GM18499 (cell line): ENCODE results near the gene CRYZL1.
"Not testable (repeated sequence)": the region's sequence is repeated elsewhere in the genome, so short reads cannot be mapped to it uniquely, and the experiment has no call there.

ENCODE experiments used
- ATAC-seq: cut with Tn5 transposase; IDR thresholded peaks from one replicate; pipeline ENCODE4 v1.9.1; 2021; ENCODE audit warnings: moderate number of reproducible peaks; ENCODE audit not compliant: insufficient read depth, unreplicated experiment

Gene CRYZL1

GRCh38 chr21:33642027-33642895 is 720 bp upstream of the CRYZL1 start, which contains the start of gene ITSN1:
ITSN1 (plus strand) TSS chr21:33642501; CDS start chr21:33718829, 76,328 bp downstream.
- ATAC-seq: peak; percentile 55

- ATAC-seq: no peak
Observed at GRCh38 chr21:33640697-33641351, 717 bp downstream of the CRYZL1 start.

- no peak for ATAC-seq
Observed at GRCh38 chr21:33634254-33634653, 7.3 kb downstream of the CRYZL1 start.

- not testable (repeated sequence) for ATAC-seq
Observed at GRCh38 chr21:33626151-33626550, 15.4 kb downstream of the CRYZL1 start.

- ATAC-seq: no peak
Observed at GRCh38 chr21:33622253-33622652, 19.3 kb downstream of the CRYZL1 start.

- ATAC-seq: no peak
Observed at GRCh38 chr21:33619726-33620125, 21.8 kb downstream of the CRYZL1 start.

- no peak for ATAC-seq
Observed at GRCh38 chr21:33618407-33618806, 23.1 kb downstream of the CRYZL1 start.

- not testable (repeated sequence) for ATAC-seq
Observed at GRCh38 chr21:33617565-33617964, 24.0 kb downstream of the CRYZL1 start.

GRCh38 chr21:33611006-33611744 is 30.4 kb downstream of the CRYZL1 start:
- no peak for ATAC-seq

- ATAC-seq: no peak
Observed at GRCh38 chr21:33608559-33608958, 33.0 kb downstream of the CRYZL1 start.

GRCh38 chr21:33598051-33598450 is 43.5 kb downstream of the CRYZL1 start:
- no peak for ATAC-seq

GRCh38 chr21:33588485-33589335 is 52.8 kb downstream of the CRYZL1 start, which contains the start of gene DONSON:
DONSON (minus strand) TSS chr21:33588684; CDS start chr21:33588641, 43 bp downstream.
- ATAC-seq: peak; percentile 48

- peak; percentile 29 for ATAC-seq
Observed at GRCh38 chr21:33587792-33588484, 53.6 kb downstream of the CRYZL1 start.

- ATAC-seq: no peak
Observed at GRCh38 chr21:33586927-33587326, 54.6 kb downstream of the CRYZL1 start.

- ATAC-seq: no peak
Observed at GRCh38 chr21:33584455-33584854, 57.1 kb downstream of the CRYZL1 start.

GRCh38 chr21:33578959-33579542 is 62.5 kb downstream of the CRYZL1 start:
- ATAC-seq: no peak

GRCh38 chr21:33578214-33578613 is 63.3 kb downstream of the CRYZL1 start:
- ATAC-seq: no peak

- ATAC-seq: not testable (repeated sequence)
Observed at GRCh38 chr21:33576741-33577141, 64.8 kb downstream of the CRYZL1 start.

- no peak for ATAC-seq
Observed at GRCh38 chr21:33572350-33572749, 69.2 kb downstream of the CRYZL1 start.
